CD4-positive, alpha-beta T cell (primary cell): ENCODE data around the gene GRK2. TPM values are rescaled to one million over a fixed set of nuclear protein-coding genes. Genes with fewer than 3 reads are reported as not detected.

Experiments used
- ATAC-seq: fragments of 200-7000 bp; cut with Tn5 transposase; one replicate; pipeline ENCODE4 v1.10.0; 2022; ENCODE audit warnings: mild to moderate bottlenecking; ENCODE audit not compliant: poor library complexity
- CTCF ChIA-PET: fragments of 350-600 bp; sonication (Branson Sonifier 250); formaldehyde crosslinking; loops from one replicate; lab custom pipeline; 2021; ENCODE audit warnings: antibody characterized with exemption, inconsistent platforms; lab: Charles Lee
- POLR2A ChIA-PET: fragments of 350-600 bp; sonication (Branson Sonifier 250); formaldehyde crosslinking; loops from one replicate; lab custom pipeline; 2021; ENCODE audit warnings: antibody characterized with exemption, inconsistent platforms; lab: Charles Lee
- DNase-seq, 14 experiments: peaks; one replicate each; pipeline ENCODE4 v3.0.0-alpha.2; 2013 to 2020; ENCODE audit warnings: mixed read lengths in 2 of 14
- H3K27ac ChIP-seq, 2 donors: one replicate each; pipeline versions ENCODE4 v1.5.1 to v1.7.0; 2013; ENCODE audit warnings: low read length in 2 of 2, low read depth in 1 of 2, mild to moderate bottlenecking in 1 of 2
- H3K27me3 ChIP-seq, 2 experiments: 1 replicate in 1 of 2; 2 replicates in 1 of 2; pipeline versions ENCODE4 v1.6.1 to v1.7.0; 2013; ENCODE audit warnings: low read length in 2 of 2, control low read depth in 1 of 2, mild to moderate bottlenecking in 1 of 2, moderate library complexity in 1 of 2; ENCODE audit not compliant: insufficient read depth in 2 of 2, control insufficient read depth in 1 of 2
- H3K36me3 ChIP-seq: one replicate; pipeline ENCODE4 v1.6.1; 2013; ENCODE audit warnings: low read length, control low read depth; ENCODE audit not compliant: insufficient read depth
- H3K4me1 ChIP-seq: one replicate; pipeline ENCODE4 v1.6.1; 2013; ENCODE audit warnings: low read length, control low read depth; ENCODE audit not compliant: insufficient read depth
- H3K4me3 ChIP-seq: one replicate; pipeline ENCODE4 v1.5.1; 2013; ENCODE audit warnings: mild to moderate bottlenecking, low read length, moderate library complexity
- H3K9me3 ChIP-seq, 2 experiments: 1 replicate in 1 of 2; 2 replicates in 1 of 2; pipeline versions ENCODE4 v1.6.1 to v1.7.0; 2013; ENCODE audit warnings: low read length in 2 of 2, mild to moderate bottlenecking in 2 of 2, control low read depth in 1 of 2, moderate library complexity in 1 of 2; ENCODE audit not compliant: control insufficient read depth in 1 of 2, insufficient read depth in 1 of 2
- H3K27ac Mint-ChIP-seq: one replicate; pipeline ENCODE4 v1.8.0; 2020; ENCODE audit warnings: mixed read lengths
- H3K27me3 Mint-ChIP-seq: one replicate; pipeline ENCODE4 v1.8.0; 2021; ENCODE audit warnings: mixed read lengths
- H3K36me3 Mint-ChIP-seq: one replicate; pipeline ENCODE4 v1.8.0; 2021; ENCODE audit warnings: low read depth, mixed read lengths
- H3K4me1 Mint-ChIP-seq: one replicate; pipeline ENCODE4 v1.8.0; 2021; ENCODE audit warnings: low read depth, mixed read lengths
- H3K4me3 Mint-ChIP-seq: one replicate; pipeline ENCODE4 v1.8.0; 2020; ENCODE audit warnings: mild to moderate bottlenecking, mixed read lengths
- H3K9me3 Mint-ChIP-seq: one replicate; pipeline ENCODE4 v1.8.0; 2020; ENCODE audit warnings: mixed read lengths
- CTCF ChIP-seq: fragments of 200-600 bp; IDR thresholded peaks from one replicate; pipeline ENCODE4 v1.8.0; 2022; ENCODE audit warnings: antibody characterized with exemption, mild to moderate bottlenecking
- intact Hi-C, 2 experiments: fragments of 100-400 bp; cut with DNase I in 1 of 2; cut with micrococcal nuclease in 1 of 2; formaldehyde crosslinking; loops; one replicate each; pipeline versions ENCODE4 v1.15.1 to v1.9.0; 2023 to 2025; cut with DNase I, micrococcal nuclease
- total RNA-seq, 174 experiments: library from RNA in 2 of 174; stranded (reverse) in 2 of 174; gene quantifications; one replicate each; pipeline ENCODE4 v1.2.3 and lab custom pipeline; 2021 to 2026

GRK2 gene
- total RNA-seq, 2 experiments from 2014 or later, result 309 to 325 TPM

- no peak overlapping the region for H3K4me3 ChIP-seq
- DNase-seq (peak in 2 of 14 experiments; percentile 40 to 55), ATAC-seq (no peak)
- H3K4me1 Mint-ChIP-seq, result peaks cover 39% of the 10 kb centered on the region
- no peak for TF ChIP-seq CTCF
- H3K9me3 ChIP-seq, result no peaks in the 10 kb centered on the region
- H3K27me3 ChIP-seq, result no peaks in the 10 kb centered on the region
- H3K4me1 ChIP-seq, result peaks cover 100% of the 10 kb centered on the region
- no peaks in the 10 kb centered on the region for H3K27me3 Mint-ChIP-seq
- H3K9me3 Mint-ChIP-seq, result no peaks in the 10 kb centered on the region
- H3K27ac ChIP-seq, result peak overlapping the region; percentile 41 to 97
- peak overlapping the region; percentile 90 for H3K27ac Mint-ChIP-seq
- peaks cover 87% of the 10 kb centered on the region for H3K36me3 ChIP-seq
- intact Hi-C loops, result loop anchor here in 1 of 2 experiments (10.0 kb wide), 1 partner anchor 201 kb away; the partner anchor contains the start of gene AIP
- no peak overlapping the region for H3K4me3 Mint-ChIP-seq
- CTCF ChIA-PET, result no interaction called here
- H3K36me3 Mint-ChIP-seq, result peaks cover 96% of the 10 kb centered on the region
- POLR2A ChIA-PET, result interaction anchor here (0.9 to 4.6 kb wide), 4 partner anchors 12 to 667 kb away, joined by 3 to 37 read pairs (median 6); partner anchors contain the start of gene RBM14
These were observed 17.2 kb downstream of the GRK2 start for GRCh38 chr11:67283481-67283963.

- H3K4me3 Mint-ChIP-seq, result no peak overlapping the region
- ATAC-seq (no peak), DNase-seq (peak in 3 of 14 experiments; percentile 3 to 49 (median 35))
- POLR2A ChIA-PET, result interaction anchor here (2.0 to 5.5 kb wide), 3 partner anchors 7 to 17 kb away, joined by 6 to 191 read pairs (median 37); no protein-coding TSS in a partner anchor
- no peak overlapping the region for H3K4me3 ChIP-seq
- H3K27me3 Mint-ChIP-seq, result no peaks in the 10 kb centered on the region
- H3K4me1 ChIP-seq, result peaks cover 92% of the 10 kb centered on the region
- no peaks in the 10 kb centered on the region for H3K9me3 Mint-ChIP-seq
- H3K27ac Mint-ChIP-seq, result peak overlapping the region; percentile 90
- peaks cover 74% of the 10 kb centered on the region for H3K36me3 ChIP-seq
- H3K9me3 ChIP-seq, result no peaks in the 10 kb centered on the region
- H3K36me3 Mint-ChIP-seq, result peaks cover 88% of the 10 kb centered on the region
- CTCF ChIA-PET, result no interaction called here
- peaks cover 33% of the 10 kb centered on the region for H3K4me1 Mint-ChIP-seq
- TF ChIP-seq CTCF, result no peak
- intact Hi-C loops, result loop anchor here in 1 of 2 experiments (10.0 kb wide), 1 partner anchor 200 kb away; the partner anchor contains the start of gene AIP
- no peaks in the 10 kb centered on the region for H3K27me3 ChIP-seq
- peak overlapping the region in 1 of 2 donors; percentile 35 for H3K27ac ChIP-seq
These were observed 18.7 kb downstream of the GRK2 start for GRCh38 chr11:67284811-67285540.

DNA sequence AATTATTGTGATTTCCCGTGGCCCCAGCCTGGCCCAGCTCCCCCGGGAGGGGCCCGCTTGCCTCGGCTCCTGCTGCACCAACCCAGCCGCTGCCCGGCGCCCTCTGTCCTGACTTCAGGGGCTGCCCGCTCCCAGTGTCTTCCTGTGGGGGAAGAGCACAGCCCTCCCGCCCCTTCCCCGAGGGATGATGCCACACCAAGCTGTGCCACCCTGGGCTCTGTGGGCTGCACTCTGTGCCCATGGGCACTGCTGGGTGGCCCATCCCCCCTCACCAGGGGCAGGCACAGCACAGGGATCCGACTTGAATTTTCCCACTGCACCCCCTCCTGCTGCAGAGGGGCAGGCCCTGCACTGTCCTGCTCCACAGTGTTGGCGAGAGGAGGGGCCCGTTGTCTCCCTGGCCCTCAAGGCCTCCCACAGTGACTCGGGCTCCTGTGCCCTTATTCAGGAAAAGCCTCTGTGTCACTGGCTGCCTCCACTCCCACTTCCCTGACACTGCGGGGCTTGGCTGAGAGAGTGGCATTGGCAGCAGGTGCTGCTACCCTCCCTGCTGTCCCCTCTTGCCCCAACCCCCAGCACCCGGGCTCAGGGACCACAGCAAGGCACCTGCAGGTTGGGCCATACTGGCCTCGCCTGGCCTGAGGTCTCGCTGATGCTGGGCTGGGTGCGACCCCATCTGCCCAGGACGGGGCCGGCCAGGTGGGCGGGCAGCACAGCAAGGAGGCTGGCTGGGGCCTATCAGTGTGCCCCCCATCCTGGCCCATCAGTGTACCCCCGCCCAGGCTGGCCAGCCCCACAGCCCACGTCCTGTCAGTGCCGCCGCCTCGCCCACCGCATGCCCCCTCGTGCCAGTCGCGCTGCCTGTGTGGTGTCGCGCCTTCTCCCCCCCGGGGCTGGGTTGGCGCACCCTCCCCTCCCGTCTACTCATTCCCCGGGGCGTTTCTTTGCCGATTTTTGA is 19.5 kb downstream of the GRK2 start:
- Mint-ChIP-seq H3K27me3 (no peaks in the 10 kb centered on the region), H3K36me3 (peaks cover 86% of the 10 kb centered on the region), H3K27ac (peak overlapping the region; percentile 90), H3K4me3 (peak overlapping the region; percentile 83), H3K9me3 (no peaks in the 10 kb centered on the region), H3K4me1 (peaks cover 38% of the 10 kb centered on the region)
- no peaks in the 10 kb centered on the region for H3K9me3 ChIP-seq
- no peaks in the 10 kb centered on the region for H3K27me3 ChIP-seq
- no peak overlapping the region for H3K4me3 ChIP-seq
- H3K27ac ChIP-seq, result peak overlapping the region; percentile 90 to 95
- ChIA-PET POLR2A (interaction anchor here (1.0 to 5.5 kb wide), 5 partner anchors 8 to 46 kb away, joined by 4 to 191 read pairs (median 54); partner anchors contain the start of genes GRK2 and SSH3), CTCF (interaction anchor here (1.0 to 4.5 kb wide), 3 partner anchors 11 to 31 kb away, joined by 3 to 38 read pairs (median 22); no protein-coding TSS in a partner anchor)
- TF ChIP-seq CTCF, result no peak
- intact Hi-C loops, result loop anchor here in 1 of 2 experiments (10.0 kb wide), 1 partner anchor 199 kb away; the partner anchor contains the start of gene AIP
- peak in 8 of 14 experiments; percentile 36 to 71 (median 54) for DNase-seq
- H3K36me3 ChIP-seq, result peaks cover 74% of the 10 kb centered on the region
- H3K4me1 ChIP-seq, result peaks cover 92% of the 10 kb centered on the region
- ATAC-seq, result peak; percentile 12
